Endothelial cell of umbilical vein (primary cell): ENCODE data around the gene GPD1. TPM values are rescaled to one million over a fixed set of nuclear protein-coding genes. Genes with fewer than 3 reads are reported as not detected.
"Not testable (repeated sequence)": the region's sequence is repeated elsewhere in the genome, so short reads cannot be mapped to it uniquely, and the experiment has no call there.

Experiments
- BruUV-seq: library from RNA; stranded (reverse); fragments of 400-500 nt; replicated peaks from 2 replicates; lab custom pipeline; 2021; lab: Mats Ljungman, UMichigan
- CTCF ChIA-PET: fragments of 300-600, 350-600 bp; sonication (Branson Sonifier 250); formaldehyde crosslinking; loops from one replicate; lab custom pipeline; 2021; ENCODE audit warnings: antibody characterized with exemption, inconsistent platforms; lab: Charles Lee
- POLR2A ChIA-PET: fragments of 300-600, 350-600 bp; sonication (Branson Sonifier 250); formaldehyde crosslinking; loops from one replicate; lab custom pipeline; 2021; ENCODE audit warnings: antibody characterized with exemption, inconsistent platforms; lab: Charles Lee
- DNase-seq: peaks from one replicate; pipeline ENCODE4 v3.0.0-alpha.2; 2011; ENCODE audit warnings: low read depth, low spot score
- FAIRE-seq: peaks from 2 replicates; lab custom pipeline; 2011; peaks lifted over from hg19 to GRCh38; lab: Jason Lieb, UNC
- H2AFZ ChIP-seq: 2 replicates; pipeline ENCODE4 v1.6.0; 2012; ENCODE audit warnings: low read depth, low read length, control low read depth, inconsistent platforms
- H3K27ac ChIP-seq: 2 replicates; pipeline ENCODE4 v1.5.1; 2011; ENCODE audit warnings: low read depth, mild to moderate bottlenecking, control low read depth, low read length, moderate library complexity; ENCODE audit not compliant: insufficient read depth
- H3K27me3 ChIP-seq, 2 experiments: 2 replicates each; pipeline versions ENCODE4 v1.6.0 to v1.6.1; 2011; ENCODE audit warnings: low read length in 2 of 2, mixed read lengths in 1 of 2; ENCODE audit not compliant: control insufficient read depth in 2 of 2, insufficient read depth in 2 of 2
- H3K36me3 ChIP-seq, 2 experiments: 2 replicates in 1 of 2; 3 replicates in 1 of 2; pipeline ENCODE4 v1.5.1; 2011; ENCODE audit warnings: low read length in 2 of 2, mild to moderate bottlenecking in 1 of 2, moderate library complexity in 1 of 2; ENCODE audit not compliant: control insufficient read depth in 2 of 2, insufficient read depth in 2 of 2; ENCODE audit errors: extremely low read depth in 1 of 2
- H3K4me1 ChIP-seq: 3 replicates; pipeline ENCODE4 v1.5.1; 2011; ENCODE audit warnings: mild to moderate bottlenecking, low read length; ENCODE audit not compliant: control insufficient read depth, insufficient read depth; ENCODE audit errors: extremely low read depth
- H3K4me2 ChIP-seq: 2 replicates; pipeline ENCODE4 v1.6.1; 2011; ENCODE audit warnings: low read length, control low read depth, mixed read lengths; ENCODE audit not compliant: insufficient read depth
- H3K4me3 ChIP-seq, 3 experiments: fragments of 200-600 bp in 1 of 3; sonication (generic), shearing (Covaris generic) in 1 of 3; replicated peaks in 1 of 3; 2 replicates each; pipeline ENCODE4 v1.5.1; 2011 to 2016; ENCODE audit warnings: control low read depth in 3 of 3, low read length in 3 of 3, mild to moderate bottlenecking in 2 of 3, inconsistent platforms in 1 of 3, low read depth in 1 of 3, moderate library complexity in 1 of 3; ENCODE audit not compliant: insufficient read depth in 1 of 3
- H3K79me2 ChIP-seq: 2 replicates; pipeline ENCODE4 v1.6.0; 2012; ENCODE audit warnings: low read length, inconsistent platforms; ENCODE audit not compliant: control insufficient read depth, insufficient read depth
- H3K9ac ChIP-seq: replicated peaks from 2 replicates; pipeline ENCODE3; 2011; ENCODE audit warnings: low read length, control low read depth; ENCODE audit not compliant: insufficient read depth; ENCODE audit errors: extremely low read depth
- H3K9me1 ChIP-seq: replicated peaks from 3 replicates; pipeline ENCODE4 v1.6.0; 2011; ENCODE audit warnings: mild to moderate bottlenecking, low read length; ENCODE audit not compliant: control insufficient read depth, insufficient read depth; ENCODE audit errors: extremely low read depth
- H3K9me3 ChIP-seq: replicated peaks from 2 replicates; pipeline ENCODE4 v1.5.1; 2012; ENCODE audit warnings: low read length, inconsistent platforms; ENCODE audit not compliant: control insufficient read depth, insufficient read depth
- H4K20me1 ChIP-seq: replicated peaks from 2 replicates; pipeline ENCODE3; 2011; ENCODE audit warnings: mild to moderate bottlenecking, low read length; ENCODE audit not compliant: control insufficient read depth, insufficient read depth; ENCODE audit errors: extremely low read depth
- CTCF ChIP-seq, 2 donors: IDR thresholded peaks; 1 replicate in 1 of 2; 2 replicates in 1 of 2; pipeline ENCODE4 v1.5.1; 2011; ENCODE audit warnings: low read length in 2 of 2, mild to moderate bottlenecking in 2 of 2, moderate library complexity in 2 of 2, control low read depth in 1 of 2, inconsistent platforms in 1 of 2, low read depth in 1 of 2; ENCODE audit not compliant: insufficient read depth in 1 of 2; ENCODE audit errors: extremely low read depth in 1 of 2
- EZH2 ChIP-seq: IDR thresholded peaks from 2 replicates; pipeline ENCODE4 v1.6.1; 2012; ENCODE audit warnings: borderline replicate concordance, low read depth, mild to moderate bottlenecking, moderate library complexity, low read length, inconsistent platforms; ENCODE audit not compliant: severe bottlenecking
- FOS ChIP-seq: IDR thresholded peaks from 2 replicates; pipeline ENCODE4 v1.6.1; 2011; ENCODE audit warnings: mild to moderate bottlenecking, low read length, moderate library complexity, borderline replicate concordance; ENCODE audit not compliant: insufficient read depth
- GATA2 ChIP-seq: IDR thresholded peaks from 2 replicates; pipeline ENCODE4 v1.7.0; 2011; ENCODE audit warnings: low read depth, mild to moderate bottlenecking, moderate library complexity, mixed read lengths, low read length; ENCODE audit not compliant: insufficient read length, insufficient read depth
- JUN ChIP-seq: IDR thresholded peaks from 2 replicates; pipeline ENCODE4 v1.6.1; 2011; ENCODE audit warnings: borderline replicate concordance, low read depth; ENCODE audit not compliant: insufficient read length, insufficient read depth
- MAX ChIP-seq: IDR thresholded peaks from 2 replicates; pipeline ENCODE4 v1.6.1; 2011; ENCODE audit not compliant: insufficient read depth, insufficient read length
- MYC ChIP-seq: IDR thresholded peaks from one replicate; pipeline ENCODE4 v1.6.1; 2011; ENCODE audit warnings: mild to moderate bottlenecking, low read depth, low read length
- POLR2A ChIP-seq: IDR thresholded peaks from 2 replicates; pipeline ENCODE4 v1.6.1; 2012; ENCODE audit warnings: low read depth, mild to moderate bottlenecking, control low read depth, low read length
- POLR2AphosphoS5 ChIP-seq: IDR thresholded peaks from 2 replicates; pipeline ENCODE4 v1.6.1; 2012; ENCODE audit warnings: low read depth, mild to moderate bottlenecking, control low read depth, low read length, moderate library complexity; ENCODE audit not compliant: insufficient read depth
- dilution Hi-C: fragments of 300-500 bp; cut with MboI; formaldehyde crosslinking; loops from one replicate; pipeline ENCODE4 v1.15.0; 2019; ENCODE audit warnings: low sequenced_read_pairs; ENCODE audit not compliant: extremely low pct_ligation_motif_present
- intact Hi-C: fragments of 100-400 bp; cut with micrococcal nuclease; formaldehyde crosslinking; loops from one replicate; pipeline ENCODE4 v1.10.0; 2022
- polyA plus RNA-seq, 4 experiments: library from polyadenylated mRNA; depleted of rRNA in 3 of 4; stranded (reverse) in 3 of 4; unstranded in 1 of 4; fragments of >200 nt; gene quantifications; 2 replicates each; pipeline versions ENCODE4 v1.2.1 to v1.2.3, GENCODE V29; 2011 to 2012; ENCODE audit warnings: missing spikeins in 1 of 4
- total RNA-seq: library from RNA; stranded (reverse); gene quantifications from 2 replicates; pipeline ENCODE4 v1.2.3, GENCODE V29; 2021

Gene GPD1
- total and polyA plus RNA-seq, 2 donors (not counting 3 experiments of a cell fraction or from before 2014, with no cell fraction given): 0.07 TPM; not detected in 1

DNA sequence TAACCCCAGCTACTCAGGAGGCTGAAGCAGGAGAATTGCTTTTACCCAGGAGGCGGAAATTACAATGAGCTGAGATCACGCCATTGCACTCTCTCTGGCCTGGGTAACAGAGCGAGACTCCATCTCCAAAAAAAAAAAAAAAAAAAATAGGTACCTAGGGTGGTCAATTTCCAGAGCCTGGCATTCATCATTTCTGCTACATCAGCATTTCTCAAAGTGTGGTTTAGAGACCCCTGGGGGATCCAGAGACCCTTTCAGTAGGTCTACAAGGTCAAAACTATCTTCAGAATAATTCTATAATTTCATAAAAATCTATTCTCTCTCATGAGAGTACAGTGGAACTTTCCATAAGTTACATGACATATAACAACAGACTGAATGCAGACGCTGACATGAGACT, 43.5 kb downstream of the GPD1 start:
- Histone ChIP-seq H3K36me3 (no peaks in the 10 kb centered on the region), H4K20me1 (no peaks in the 10 kb centered on the region), H3K27me3 (no peaks in the 10 kb centered on the region), H3K4me1 (no peaks in the 10 kb centered on the region), H3K79me2 (peaks cover 8% of the 10 kb centered on the region), H3K4me3 (no peak overlapping the region), H3K9ac (no peak overlapping the region), H3K9me3 (no peaks in the 10 kb centered on the region), H2AFZ (no peak overlapping the region), H3K4me2 (no peak overlapping the region), H3K9me1 (no peaks in the 10 kb centered on the region), H3K27ac (no peak overlapping the region)
- FAIRE-seq (no peak), DNase-seq (no peak)
- ChIA-PET CTCF (interaction anchor here (0.7 to 2.7 kb wide), 8 partner anchors 10 to 167 kb away, joined by 3 to 10 read pairs (median 4); partner anchors contain the start of gene CERS5), POLR2A (no interaction called here)
- dilution Hi-C loops (no loop called here), intact Hi-C loops (no loop called here)
- no peak for TF ChIP-seq GATA2
- no peak for TF ChIP-seq MYC
- TF ChIP-seq MAX: no peak
- no peak for TF ChIP-seq EZH2
- TF ChIP-seq FOS: no peak
- TF ChIP-seq POLR2A: no peak
- no peak for TF ChIP-seq POLR2AphosphoS5
- TF ChIP-seq CTCF (IDR thresholded peaks at IDR 0.05; ENCODE audit: extremely low read depth in 1 of 2, insufficient read depth in 1 of 2, low read depth in 1 of 2, low read length in 2 of 2): no peak
- TF ChIP-seq JUN: no peak
- BruUV-seq: no TSS peak

DNA sequence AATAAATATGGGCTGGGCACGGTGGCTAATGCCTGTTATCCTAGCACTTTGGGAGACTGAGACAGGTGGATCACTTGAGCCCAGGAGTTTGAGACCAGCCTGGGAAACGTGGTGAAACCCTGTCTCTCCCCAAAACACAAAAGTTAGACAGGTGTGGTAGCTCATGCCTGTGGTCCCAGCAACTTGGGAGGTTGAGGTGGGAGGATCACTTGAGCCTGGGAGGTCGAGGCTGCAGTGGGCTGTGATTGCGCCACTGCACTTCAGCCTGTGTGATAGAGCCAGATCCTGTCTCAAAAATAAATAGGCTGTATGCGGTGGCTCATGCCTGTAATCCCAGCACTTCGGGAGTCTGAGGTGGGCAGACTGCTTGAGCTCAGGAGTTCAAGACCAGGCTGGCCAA, 44.2 kb downstream of the GPD1 start:
- H3K27me3 ChIP-seq, H3K9ac ChIP-seq, FAIRE-seq, H3K9me3 ChIP-seq, POLR2A ChIA-PET, H3K4me2 ChIP-seq, BruUV-seq, H2AFZ ChIP-seq, H4K20me1 ChIP-seq, intact Hi-C loops, DNase-seq, H3K9me1 ChIP-seq, H3K27ac ChIP-seq, H3K36me3 ChIP-seq, H3K4me1 ChIP-seq, dilution Hi-C loops, H3K4me3 ChIP-seq: not testable (repeated sequence)
- H3K79me2 ChIP-seq: peaks cover 11% of the 10 kb centered on the region
- CTCF ChIA-PET: interaction anchor here (0.7 to 2.7 kb wide), 3 partner anchors 9 to 20 kb away, joined by 3 to 9 read pairs (median 5); no protein-coding TSS in a partner anchor
